Measurements from ENCODE around the gene SLC29A2.

Gene SLC29A2

GRCh38 chr11:66315921-66316811 is 55.4 kb downstream of the SLC29A2 start:
- DNase-seq = no peak

GRCh38 chr11:66315498-66315885 is 56.1 kb downstream of the SLC29A2 start:
- no peak for DNase-seq

GRCh38 chr11:66314561-66315497 is 56.7 kb downstream of the SLC29A2 start:
- DNase-seq = no peak

- no peak for DNase-seq
Observed at GRCh38 chr11:66314186-66314501, 57.4 kb downstream of the SLC29A2 start.

- no peak for DNase-seq
Observed at GRCh38 chr11:66313321-66314185, 58.0 kb downstream of the SLC29A2 start.

DNA sequence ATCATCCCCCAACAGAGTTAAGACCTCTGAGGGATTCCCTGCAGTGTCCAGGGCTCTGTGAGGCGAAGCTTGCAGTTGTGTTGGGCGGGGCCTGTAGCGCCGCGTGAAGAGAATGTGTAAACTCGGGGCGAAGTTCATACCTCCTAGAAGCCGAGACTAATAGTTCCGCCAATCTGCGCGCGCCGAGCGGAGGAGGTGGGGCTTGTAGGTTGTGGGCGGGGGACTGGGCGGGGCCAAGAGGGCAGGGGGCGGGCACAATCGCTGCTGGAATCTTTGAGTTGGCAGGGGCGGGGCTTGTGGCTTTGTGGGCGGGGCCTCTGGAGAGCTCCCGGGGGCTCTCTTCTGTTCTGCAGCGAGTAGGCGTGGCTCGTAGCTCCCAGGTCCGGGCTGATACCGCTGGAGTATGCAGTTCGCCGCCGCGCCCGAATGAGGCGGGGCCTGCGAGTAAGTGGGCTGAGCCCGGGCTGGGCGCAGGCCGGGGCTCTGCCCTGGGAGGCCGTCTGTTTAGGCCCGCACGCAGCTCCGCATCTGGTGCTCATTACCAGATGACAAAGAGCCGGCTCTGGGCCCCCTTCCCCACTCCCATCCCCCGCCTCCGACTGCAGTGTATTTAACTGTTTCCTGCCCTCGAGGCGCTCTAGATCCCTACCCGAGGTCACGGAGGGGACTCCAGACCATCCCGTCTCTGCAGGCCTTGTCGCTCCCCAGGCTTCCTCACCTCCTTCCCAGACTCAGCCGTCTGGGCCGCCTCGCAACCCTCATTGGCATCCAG is 58.8 kb downstream of the SLC29A2 start:
- peak; percentile 85 to 93 for DNase-seq

Measured in SW 1271 (cell line).